GM12891 (cell line): ENCODE results near the gene TIFAB.

Source experiments
- DNase-seq: peaks from one replicate; pipeline ENCODE4 v3.0.0; 2011; ENCODE audit warnings: low spot score; ENCODE audit not compliant: insufficient read length
- FAIRE-seq: peaks from 2 replicates; lab custom pipeline; 2011; peaks lifted over from hg19 to GRCh38; lab: Jason Lieb, UNC
- PAX5 ChIP-seq: IDR thresholded peaks from 2 replicates; pipeline ENCODE4 v1.6.1; 2011; ENCODE audit warnings: low read length, moderate library complexity, mild to moderate bottlenecking; ENCODE audit not compliant: insufficient read depth, severe bottlenecking
- POLR2A ChIP-seq: IDR thresholded peaks from 2 replicates; pipeline ENCODE4 v1.6.1; 2011; ENCODE audit warnings: low read depth, low read length, control low read depth
- POLR2AphosphoS5 ChIP-seq: IDR thresholded peaks from 2 replicates; pipeline ENCODE4 v1.6.1; 2011; ENCODE audit warnings: low read depth, low read length, control low read depth
- POU2F2 ChIP-seq: IDR thresholded peaks from 2 replicates; pipeline ENCODE4 v1.6.1; 2011; ENCODE audit warnings: low read depth, mild to moderate bottlenecking, control low read depth, low read length, moderate library complexity
- SPI1 ChIP-seq: IDR thresholded peaks from 2 replicates; pipeline ENCODE4 v1.6.1; 2011; ENCODE audit warnings: low read depth, low read length, control low read depth
- TAF1 ChIP-seq: IDR thresholded peaks from 2 replicates; pipeline ENCODE4 v1.6.1; 2011; ENCODE audit warnings: low read depth, low read length, control low read depth

The TIFAB gene

GRCh38 chr5:135490245-135491037, 38.3 kb upstream of the TIFAB start:
- TF ChIP-seq POLR2AphosphoS5 = no peak
- TF ChIP-seq POLR2A = no peak
- TF ChIP-seq TAF1 = no peak
- no peak for TF ChIP-seq PAX5
- no peak for TF ChIP-seq POU2F2
- TF ChIP-seq SPI1 = no peak
- FAIRE-seq (no peak), DNase-seq (no peak)

GRCh38 chr5:135489466-135490244, 37.5 kb upstream of the TIFAB start:
- no peak for FAIRE-seq

GRCh38 chr5:135488727-135489465, 36.7 kb upstream of the TIFAB start:
- FAIRE-seq = no peak
- DNase-seq = no peak
- TF ChIP-seq PAX5 = no peak
- no peak for TF ChIP-seq SPI1
- TF ChIP-seq TAF1 = no peak
- TF ChIP-seq POLR2A = no peak
- TF ChIP-seq POU2F2 = no peak
- no peak for TF ChIP-seq POLR2AphosphoS5

More at GRCh38 chr5:135489466-135490244, 37.5 kb upstream of the TIFAB start:
- DNase-seq = no peak
- no peak for TF ChIP-seq POLR2AphosphoS5
- TF ChIP-seq POU2F2 = no peak
- no peak for TF ChIP-seq POLR2A
- TF ChIP-seq SPI1 = no peak
- no peak for TF ChIP-seq TAF1
- TF ChIP-seq PAX5 = no peak

- no peak for TF ChIP-seq POLR2AphosphoS5
- TF ChIP-seq TAF1 = no peak
- no peak for TF ChIP-seq POU2F2
- TF ChIP-seq PAX5 = no peak
- TF ChIP-seq POLR2A = no peak
- TF ChIP-seq SPI1 = no peak
- DNase-seq (no peak), FAIRE-seq (no peak)
Observed at GRCh38 chr5:135487839-135488514, 35.8 kb upstream of the TIFAB start.

GRCh38 chr5:135487037-135487395, 34.9 kb upstream of the TIFAB start:
- TF ChIP-seq POLR2AphosphoS5 (no peak), SPI1 (no peak), TAF1 (no peak), POLR2A (no peak), POU2F2 (no peak), PAX5 (no peak)
- FAIRE-seq = no peak
- DNase-seq = no peak

- DNase-seq (no peak), FAIRE-seq (no peak)
- TF ChIP-seq POLR2AphosphoS5 (no peak), TAF1 (no peak), PAX5 (no peak), POLR2A (no peak), POU2F2 (no peak), SPI1 (no peak)
Observed at GRCh38 chr5:135486131-135487036, 34.2 kb upstream of the TIFAB start.

- no peak for DNase-seq
- no peak for FAIRE-seq
- TF ChIP-seq TAF1 (no peak), SPI1 (no peak), POU2F2 (no peak), POLR2A (no peak), PAX5 (no peak), POLR2AphosphoS5 (no peak)
Observed at GRCh38 chr5:135484674-135485086, 32.5 kb upstream of the TIFAB start.

- no peak for FAIRE-seq
- TF ChIP-seq PAX5 (no peak), TAF1 (no peak), SPI1 (no peak), POU2F2 (no peak), POLR2A (no peak), POLR2AphosphoS5 (no peak)
- no peak for DNase-seq
Observed at GRCh38 chr5:135483254-135483653, 31.1 kb upstream of the TIFAB start.
